BLaER1 treated with 17β-estradiol and CSF1 and Interleukin-3, amounts not matched to agents 10 nM and 100 nM (cell line): ENCODE data around the gene SOS1.

Experiments
- H3K27ac ChIP-seq, 11 experiments: shearing (Covaris generic); formaldehyde crosslinking; 2 replicates each; pipeline ENCODE4 v1.8.1; 2022
- H3K27me3 ChIP-seq, 11 experiments: shearing (Covaris generic); formaldehyde crosslinking; 2 replicates each; pipeline ENCODE4 v1.8.1; 2022
- H3K36me3 ChIP-seq, 11 experiments: shearing (Covaris generic); formaldehyde crosslinking; 2 replicates each; pipeline ENCODE4 v1.8.1; 2022
- H3K4me1 ChIP-seq, 10 experiments: shearing (Covaris generic); formaldehyde crosslinking; 2 replicates each; pipeline ENCODE4 v1.8.1; 2022
- H3K4me2 ChIP-seq, 11 experiments: shearing (Covaris generic); formaldehyde crosslinking; 2 replicates each; pipeline ENCODE4 v1.8.1; 2022
- H3K4me3 ChIP-seq, 10 experiments: shearing (Covaris generic); formaldehyde crosslinking; 2 replicates each; pipeline ENCODE4 v1.8.1; 2022
- H3K9ac ChIP-seq, 11 experiments: shearing (Covaris generic); formaldehyde crosslinking; 2 replicates each; pipeline ENCODE4 v1.8.1; 2022
- H3K9me3 ChIP-seq, 11 experiments: shearing (Covaris generic); formaldehyde crosslinking; replicated peaks in 1 of 11; 2 replicates each; pipeline ENCODE4 v1.8.1; 2022
- H4K20me1 ChIP-seq, 11 experiments: shearing (Covaris generic); formaldehyde crosslinking; 2 replicates each; pipeline ENCODE4 v1.8.1; 2022
- Cebpa-rat ChIP-seq, 11 experiments: shearing (Covaris generic); IDR thresholded peaks; 2 replicates each; pipeline ENCODE4 v1.8.1; 2022

The SOS1 gene

DNA sequence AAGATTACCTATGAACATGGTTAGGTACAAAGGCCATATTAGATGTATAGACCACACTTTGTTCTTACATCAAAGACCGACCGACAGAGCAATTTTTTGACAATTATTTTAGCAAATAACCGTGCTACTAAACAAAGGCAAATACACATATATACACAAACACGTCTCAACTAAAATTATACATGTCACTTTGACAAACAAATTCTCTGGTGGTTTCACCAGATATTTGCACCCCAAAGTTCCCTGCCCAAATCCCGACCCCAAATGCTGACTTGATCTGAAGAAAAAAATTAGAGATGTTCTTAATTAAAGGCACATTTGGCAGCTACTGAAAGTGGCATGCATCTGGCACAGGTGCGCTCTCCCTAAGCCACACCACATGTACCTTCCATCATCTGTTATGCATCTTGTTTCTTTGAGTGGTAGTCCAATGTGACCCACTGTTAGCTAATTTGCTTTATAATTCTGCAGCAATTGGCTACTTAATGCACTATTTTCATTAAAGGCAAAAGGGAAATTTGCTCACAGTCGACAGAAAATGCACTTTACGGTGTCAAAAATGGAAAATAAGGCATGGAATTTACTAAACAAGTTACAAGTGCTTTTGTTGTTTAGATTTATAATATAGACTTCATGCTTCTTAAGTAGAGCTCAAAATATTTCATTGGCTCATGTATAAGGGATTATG lies 139.0 kb downstream of the SOS1 start:
- Histone ChIP-seq H3K4me2 (no peak overlapping the region), H3K9me3 (no peaks in the 10 kb centered on the region), H3K36me3 (peaks cover 22 to 50% (median 37%) of the 10 kb centered on the region in 11 experiments), H4K20me1 (0 out of 22 replicates have a peak, but pooled peaks cover 0 to 5% (median 0%) of the 10 kb centered on the region in 11 experiments), H3K27ac (no peak overlapping the region), H3K4me3 (no peak overlapping the region), H3K9ac (no peak overlapping the region), H3K4me1 (peaks cover 0 to 32% (median 0%) of the 10 kb centered on the region in 10 experiments; a peak in 6 of 20 replicates), H3K27me3 (no peaks in the 10 kb centered on the region)
- TF ChIP-seq Cebpa-rat (IDR thresholded peaks at IDR 0.05) = no peak

DNA sequence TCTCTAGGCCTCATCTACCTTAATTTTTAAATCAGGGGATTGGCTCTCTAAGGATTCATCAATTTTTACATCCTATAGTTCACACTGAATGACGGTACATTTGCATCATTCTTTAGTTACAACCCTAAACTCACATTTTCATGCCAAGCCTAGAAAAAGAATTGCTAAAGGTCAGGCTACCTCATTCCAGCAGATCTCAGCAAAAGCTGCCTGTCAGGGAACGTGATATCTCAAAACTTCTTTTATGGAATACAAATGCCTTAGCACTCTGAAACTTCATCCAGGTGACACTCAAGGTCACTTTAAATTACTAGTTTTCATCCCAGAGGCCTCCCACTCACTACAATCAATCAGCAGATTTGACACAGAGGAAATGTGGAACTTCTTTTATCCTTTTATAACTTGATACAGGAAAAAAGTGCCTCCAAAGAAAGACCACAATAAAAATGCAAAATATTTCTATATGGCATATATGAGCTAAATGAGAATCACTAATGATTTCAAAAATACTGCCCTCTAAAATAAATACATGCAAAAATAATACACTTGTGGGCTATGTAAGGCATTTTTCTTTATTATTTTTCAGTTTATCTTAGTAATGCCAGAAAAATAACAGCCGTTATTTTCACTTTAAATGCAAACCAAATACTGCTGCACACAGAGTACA lies 139.7 kb downstream of the SOS1 start:
- Histone ChIP-seq H3K4me1 (peaks cover 0 to 32% (median 0%) of the 10 kb centered on the region in 10 experiments; a peak in 6 of 20 replicates), H3K9ac (no peak overlapping the region), H3K4me3 (no peak overlapping the region), H3K27me3 (no peaks in the 10 kb centered on the region), H3K36me3 (peaks cover 16 to 43% (median 30%) of the 10 kb centered on the region in 11 experiments), H4K20me1 (0 out of 22 replicates have a peak, but pooled peaks cover 0 to 5% (median 0%) of the 10 kb centered on the region in 11 experiments), H3K9me3 (no peaks in the 10 kb centered on the region), H3K27ac (no peak overlapping the region), H3K4me2 (no peak overlapping the region)
- TF ChIP-seq Cebpa-rat (IDR thresholded peaks at IDR 0.05) = no peak

DNA sequence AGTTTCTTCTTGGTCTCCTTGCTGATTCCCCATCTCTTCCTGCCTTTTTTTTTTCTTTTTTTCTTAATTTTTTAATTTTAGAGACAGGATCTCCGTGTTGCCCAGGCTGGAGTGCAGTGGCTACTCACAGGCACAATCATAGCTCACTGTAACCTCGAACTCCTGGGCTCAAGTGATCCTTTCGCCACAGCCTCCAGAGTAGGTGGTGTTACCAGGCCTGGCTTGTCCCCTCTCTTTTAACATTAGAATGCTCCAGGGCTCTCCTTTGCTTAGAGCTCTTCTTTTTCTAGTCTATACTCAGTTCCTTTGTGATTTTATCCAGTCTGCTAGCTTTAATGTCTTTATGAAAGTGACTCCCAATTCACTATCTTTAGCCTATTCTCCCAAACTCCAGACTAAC lies 141.9 kb downstream of the SOS1 start:
- 0 out of 22 replicates have a peak overlapping the region, but pooled peaks of 1 of the 11 experiments have one; percentile 13 for H3K9ac ChIP-seq
- no peak overlapping the region for H3K4me3 ChIP-seq
- H3K4me1 ChIP-seq = peaks cover 0 to 32% (median 0%) of the 10 kb centered on the region in 10 experiments; a peak in 6 of 20 replicates
- TF ChIP-seq Cebpa-rat (IDR thresholded peaks at IDR 0.05) = no peak
- peaks cover 0 to 21% (median 8%) of the 10 kb centered on the region in 11 experiments; a peak in 11 of 22 replicates for H3K36me3 ChIP-seq
- peak overlapping the region in 3 of 11 experiments; percentile 3 to 56 (median 55); a peak in 4 of 22 replicates for H3K4me2 ChIP-seq
- H4K20me1 ChIP-seq = 0 out of 22 replicates have a peak, but pooled peaks cover 0 to 5% (median 0%) of the 10 kb centered on the region in 11 experiments
- H3K9me3 ChIP-seq = no peaks in the 10 kb centered on the region
- no peaks in the 10 kb centered on the region for H3K27me3 ChIP-seq
- peak overlapping the region in 2 of 11 experiments; percentile 2 to 46; a peak in 4 of 22 replicates for H3K27ac ChIP-seq

DNA sequence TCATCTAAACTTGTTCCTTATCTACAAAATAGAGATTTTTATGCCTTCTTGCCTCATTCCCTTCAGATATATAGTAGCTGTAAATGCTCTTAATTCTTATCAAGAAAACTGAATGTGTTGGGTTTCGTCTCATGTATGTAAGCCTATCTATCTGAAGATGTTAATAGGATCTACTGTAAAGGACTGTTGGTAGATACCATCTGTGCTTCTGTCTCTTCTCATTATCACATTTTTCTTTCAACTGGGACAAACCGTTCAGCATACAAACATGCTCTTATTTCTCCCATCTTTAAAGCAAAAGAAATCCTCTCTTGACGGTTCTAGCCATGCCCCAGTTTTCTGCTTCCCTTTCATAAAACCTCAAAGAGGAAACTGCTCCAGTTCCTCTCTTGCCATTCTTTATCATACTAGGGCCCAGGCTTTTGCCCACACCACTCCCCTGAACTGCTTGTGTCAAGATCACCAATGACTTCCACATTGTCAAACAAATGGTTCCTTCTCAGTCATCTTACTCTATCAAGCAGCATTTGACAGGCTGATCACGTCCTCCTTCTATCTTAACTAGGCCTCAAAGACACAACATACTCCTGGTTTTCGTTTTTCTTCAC lies 142.5 kb downstream of the SOS1 start:
- 0 out of 22 replicates have a peak, but pooled peaks cover 0 to 5% (median 0%) of the 10 kb centered on the region in 11 experiments for H4K20me1 ChIP-seq
- H3K4me3 ChIP-seq = no peak overlapping the region
- peaks cover 0 to 16% (median 4%) of the 10 kb centered on the region in 11 experiments; a peak in 7 of 22 replicates for H3K36me3 ChIP-seq
- H3K4me2 ChIP-seq = peak overlapping the region in 3 of 11 experiments; percentile 3 to 56 (median 55); a peak in 4 of 22 replicates
- H3K27me3 ChIP-seq = no peaks in the 10 kb centered on the region
- H3K9ac ChIP-seq = 0 out of 22 replicates have a peak overlapping the region, but pooled peaks of 1 of the 11 experiments have one; percentile 13
- no peak for TF ChIP-seq Cebpa-rat (IDR thresholded peaks at IDR 0.05)
- peaks cover 0 to 32% (median 0%) of the 10 kb centered on the region in 10 experiments; a peak in 6 of 20 replicates for H3K4me1 ChIP-seq
- no peaks in the 10 kb centered on the region for H3K9me3 ChIP-seq
- peak overlapping the region in 2 of 11 experiments; percentile 2 to 46; a peak in 4 of 22 replicates for H3K27ac ChIP-seq

DNA sequence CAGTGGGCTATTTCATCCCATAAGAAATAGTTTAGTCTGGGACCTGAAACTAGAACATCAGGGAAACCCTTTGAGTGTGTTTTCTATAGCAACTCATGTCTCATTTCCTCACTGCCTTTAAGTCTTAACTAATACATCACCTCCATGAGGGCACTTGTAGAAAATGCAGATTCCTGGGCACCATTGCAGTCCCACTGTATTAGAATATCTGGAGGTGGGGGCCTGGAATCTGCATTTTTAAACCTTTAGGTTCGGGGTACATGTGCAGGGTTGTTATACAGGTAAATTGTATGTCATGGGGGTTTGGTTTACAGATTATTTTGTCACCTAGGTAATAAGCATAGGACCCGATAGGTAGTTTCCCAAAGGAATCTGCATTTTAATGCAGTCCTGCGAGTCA lies 143.8 kb downstream of the SOS1 start:
- H3K36me3 ChIP-seq = peaks cover 0 to 6% (median 0%) of the 10 kb centered on the region in 11 experiments; a peak in 1 of 22 replicates
- H4K20me1 ChIP-seq = 0 out of 22 replicates have a peak, but pooled peaks cover 0 to 5% (median 0%) of the 10 kb centered on the region in 11 experiments
- H3K4me1 ChIP-seq = peaks cover 0 to 32% (median 0%) of the 10 kb centered on the region in 10 experiments; a peak in 6 of 20 replicates
- H3K4me2 ChIP-seq = no peak overlapping the region
- no peaks in the 10 kb centered on the region for H3K9me3 ChIP-seq
- H3K27me3 ChIP-seq = no peaks in the 10 kb centered on the region
- no peak overlapping the region for H3K9ac ChIP-seq
- H3K4me3 ChIP-seq = no peak overlapping the region
- no peak overlapping the region for H3K27ac ChIP-seq
- no peak for TF ChIP-seq Cebpa-rat (IDR thresholded peaks at IDR 0.05)

DNA sequence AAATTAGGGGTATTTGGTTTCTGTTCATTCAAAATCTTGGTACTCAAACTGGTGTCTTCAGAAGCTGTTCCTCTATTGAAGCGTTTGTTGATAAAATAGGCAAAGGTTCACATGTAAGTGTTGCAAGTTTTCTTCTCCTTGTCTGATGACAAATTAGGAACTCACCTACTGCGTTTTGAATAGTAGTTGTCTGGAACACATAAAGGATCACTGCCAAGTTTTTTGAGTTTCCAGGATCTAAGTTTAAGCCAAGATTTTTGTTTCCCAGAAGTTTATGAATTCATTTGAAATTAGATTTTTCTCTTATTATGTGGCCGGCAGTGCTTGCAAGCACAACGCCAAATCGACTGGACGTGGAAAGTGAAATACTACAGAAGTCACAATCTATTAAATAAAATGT lies 145.8 kb downstream of the SOS1 start:
- Histone ChIP-seq H3K4me3 (no peak overlapping the region), H3K4me2 (no peak overlapping the region), H3K36me3 (0 out of 22 replicates have a peak, but pooled peaks cover 0 to under 1% (median 0%) of the 10 kb centered on the region in 11 experiments), H3K9ac (no peak overlapping the region), H3K4me1 (peaks cover 0 to 23% (median 0%) of the 10 kb centered on the region in 10 experiments; a peak in 6 of 20 replicates), H4K20me1 (0 out of 22 replicates have a peak, but pooled peaks cover 0 to 4% (median 0%) of the 10 kb centered on the region in 11 experiments), H3K27me3 (no peaks in the 10 kb centered on the region), H3K9me3 (no peaks in the 10 kb centered on the region), H3K27ac (no peak overlapping the region)
- TF ChIP-seq Cebpa-rat (IDR thresholded peaks at IDR 0.05) = no peak

DNA sequence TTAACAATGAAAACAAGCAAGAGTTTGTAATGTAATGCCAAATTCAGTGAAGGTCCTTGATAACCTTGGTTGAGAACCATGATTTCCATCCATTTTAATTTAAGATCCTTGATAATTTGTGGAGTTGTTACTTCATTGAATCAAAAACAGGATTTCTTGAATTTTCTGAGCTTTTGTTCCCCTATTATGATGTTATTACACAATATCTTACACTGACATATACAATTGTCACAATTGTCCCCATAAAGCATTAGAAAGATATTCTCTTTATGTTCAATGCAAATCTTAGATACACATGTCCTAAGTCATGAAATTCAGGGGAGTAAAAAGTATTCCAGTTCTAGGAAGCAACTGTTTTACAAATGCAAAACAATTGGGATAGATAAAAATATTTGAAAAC lies 147.6 kb downstream of the SOS1 start:
- Histone ChIP-seq H3K27me3 (no peaks in the 10 kb centered on the region), H3K9me3 (no peaks in the 10 kb centered on the region), H4K20me1 (no peaks in the 10 kb centered on the region), H3K9ac (no peak overlapping the region), H3K4me3 (no peak overlapping the region), H3K36me3 (no peaks in the 10 kb centered on the region), H3K4me1 (peaks cover 0 to 5% (median 0%) of the 10 kb centered on the region in 10 experiments; a peak in 5 of 20 replicates), H3K4me2 (no peak overlapping the region), H3K27ac (no peak overlapping the region)
- no peak for TF ChIP-seq Cebpa-rat (IDR thresholded peaks at IDR 0.05)

DNA sequence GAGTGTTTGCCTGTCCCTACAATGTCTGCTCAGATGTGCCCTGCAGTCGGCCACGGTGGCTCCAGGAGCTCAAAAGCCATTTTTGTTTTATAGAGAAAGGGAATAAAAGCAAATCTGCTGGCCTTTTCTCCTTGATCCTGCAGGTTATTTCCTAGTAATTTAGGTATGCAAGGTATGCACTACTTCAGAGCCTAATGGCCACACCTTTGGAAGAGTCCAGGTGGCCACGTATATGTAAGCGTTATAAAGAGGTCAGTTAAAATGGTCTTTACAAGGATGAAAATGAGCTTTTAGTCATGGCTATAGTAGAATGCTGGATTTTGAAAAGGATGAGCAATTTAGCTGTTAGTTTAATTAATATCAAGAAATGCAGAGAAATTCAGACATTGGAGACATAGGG lies 149.5 kb downstream of the SOS1 start:
- Histone ChIP-seq H3K9ac (no peak overlapping the region), H3K27ac (no peak overlapping the region), H3K27me3 (no peaks in the 10 kb centered on the region), H3K4me1 (no peaks in the 10 kb centered on the region), H3K4me2 (no peak overlapping the region), H3K9me3 (no peaks in the 10 kb centered on the region), H3K4me3 (no peak overlapping the region), H4K20me1 (no peaks in the 10 kb centered on the region), H3K36me3 (no peaks in the 10 kb centered on the region)
- no peak for TF ChIP-seq Cebpa-rat (IDR thresholded peaks at IDR 0.05)
